ENCODE results near the gene CTSZ.

DNA sequence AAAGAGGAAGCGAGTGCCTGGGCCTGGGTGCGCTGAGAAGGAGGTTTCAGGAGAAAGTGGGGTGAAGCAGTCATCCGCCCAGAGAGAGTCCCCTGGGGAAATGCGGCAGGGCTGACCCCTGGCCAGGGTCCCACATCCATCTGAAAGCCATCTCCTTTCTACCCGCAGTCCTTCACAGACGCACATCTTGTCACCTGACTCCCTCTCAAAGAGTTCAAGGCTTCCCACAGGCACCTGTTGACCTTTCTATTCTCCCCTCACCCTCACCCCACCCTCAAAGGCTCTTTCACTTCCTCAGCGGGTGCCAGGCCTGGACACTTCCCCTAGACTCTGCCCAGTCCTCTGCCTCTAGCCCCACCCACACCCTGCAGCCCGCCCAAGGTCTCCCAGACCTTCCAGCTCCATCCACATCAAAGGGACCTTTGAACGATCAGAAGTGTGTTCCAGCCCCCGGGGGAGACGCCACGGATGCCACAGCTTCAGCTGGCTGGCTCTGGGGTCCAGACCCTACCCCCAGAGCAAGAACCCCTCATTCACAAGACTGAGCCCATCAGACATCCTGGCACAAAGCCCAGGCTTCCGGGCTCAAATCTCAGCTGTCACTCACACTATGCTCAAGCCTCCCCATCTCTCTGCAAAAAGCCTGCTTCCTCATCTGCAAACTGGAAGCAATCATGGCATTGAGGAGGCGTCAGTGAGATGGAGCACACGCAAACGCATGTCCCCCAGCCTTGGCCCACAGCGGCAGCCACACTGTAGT, 2.1 kb downstream of the CTSZ start:
- TF ChIP-seq POLR2AphosphoS5 (IDR thresholded peaks at IDR 0.05) (no peak), POLR2A (IDR thresholded peaks at IDR 0.05) (no peak), CTCF (IDR thresholded peaks at IDR 0.05) (no peak)
